ENCODE measurements around the gene SCLT1. TPM values are rescaled to one million over a fixed set of nuclear protein-coding genes. Genes with fewer than 3 reads are reported as not detected.

SCLT1 gene
- total RNA-seq, 2 donors from 2014 or later, result 11.0 to 13.6 TPM

- no peak for ATAC-seq
- intact Hi-C loops (cut with DNase I, micrococcal nuclease), result no loop called here
Observed at GRCh38 chr4:128908735-128909134, 184.6 kb downstream of the SCLT1 start.

GRCh38 chr4:128907981-128908380, 185.4 kb downstream of the SCLT1 start:
- no peak for ATAC-seq
- intact Hi-C loops (cut with DNase I, micrococcal nuclease), result no loop called here
- DNase-seq, result no peak

More at GRCh38 chr4:128908735-128909134, 184.6 kb downstream of the SCLT1 start:
- no peak for DNase-seq

GRCh38 chr4:128906581-128906980, 186.8 kb downstream of the SCLT1 start:
- ATAC-seq (no peak), DNase-seq (no peak)
- intact Hi-C loops (cut with DNase I, micrococcal nuclease), result no loop called here

GRCh38 chr4:128904821-128905220, 188.5 kb downstream of the SCLT1 start:
- no peak for DNase-seq
- intact Hi-C loops (cut with DNase I, micrococcal nuclease), result no loop called here
- ATAC-seq, result no peak

- DNase-seq (no peak), ATAC-seq (no peak)
- intact Hi-C loops (cut with DNase I, micrococcal nuclease), result no loop called here
Observed at GRCh38 chr4:128880662-128881061, 212.7 kb downstream of the SCLT1 start.

GRCh38 chr4:128879971-128880370, 213.4 kb downstream of the SCLT1 start:
- DNase-seq (no peak), ATAC-seq (no peak)
- intact Hi-C loops (cut with DNase I, micrococcal nuclease), result no loop called here

GRCh38 chr4:128879283-128879682, 214.1 kb downstream of the SCLT1 start:
- intact Hi-C loops (cut with DNase I, micrococcal nuclease), result no loop called here
- ATAC-seq (no peak), DNase-seq (no peak)

- ATAC-seq (no peak), DNase-seq (no peak)
- intact Hi-C loops (cut with DNase I, micrococcal nuclease), result no loop called here
Observed at GRCh38 chr4:128877934-128878333, 215.4 kb downstream of the SCLT1 start.

- ATAC-seq (no peak), DNase-seq (no peak)
- intact Hi-C loops (cut with DNase I, micrococcal nuclease), result no loop called here
Observed at GRCh38 chr4:128876200-128876599, 217.1 kb downstream of the SCLT1 start.

GRCh38 chr4:128871948-128872347, 221.4 kb downstream of the SCLT1 start:
- DNase-seq (no peak), ATAC-seq (no peak)
- intact Hi-C loops (cut with DNase I, micrococcal nuclease), result no loop called here

- DNase-seq, result no peak
- intact Hi-C loops (cut with DNase I, micrococcal nuclease), result loop anchor here in 1 of 2 donors (10.0 kb wide), 3 partner anchors 55 to 415 kb away; no protein-coding TSS in a partner anchor
- no peak for ATAC-seq
Observed at GRCh38 chr4:128869776-128870509, 223.4 kb downstream of the SCLT1 start.

GRCh38 chr4:128868758-128869157, 224.6 kb downstream of the SCLT1 start:
- intact Hi-C loops (cut with DNase I, micrococcal nuclease), result loop anchor here in 1 of 2 donors (10.0 kb wide), 3 partner anchors 54 to 414 kb away; no protein-coding TSS in a partner anchor
- ATAC-seq, result peak; percentile 4
- no peak for DNase-seq

- ATAC-seq (no peak), DNase-seq (no peak)
- intact Hi-C loops (cut with DNase I, micrococcal nuclease), result loop anchor here in 1 of 2 donors (10.0 kb wide), 3 partner anchors 52 to 412 kb away; no protein-coding TSS in a partner anchor
Observed at GRCh38 chr4:128866691-128867090, 226.6 kb downstream of the SCLT1 start.

GRCh38 chr4:128866269-128866668, 227.1 kb downstream of the SCLT1 start:
- ATAC-seq (no peak), DNase-seq (no peak)
- intact Hi-C loops (cut with DNase I, micrococcal nuclease), result loop anchor here in 1 of 2 donors (10.0 kb wide), 3 partner anchors 51 to 411 kb away; no protein-coding TSS in a partner anchor

- no peak for ATAC-seq
- DNase-seq, result no peak
- intact Hi-C loops (cut with DNase I, micrococcal nuclease), result loop anchor here in 1 of 2 donors (10.0 kb wide), 3 partner anchors 50 to 410 kb away; no protein-coding TSS in a partner anchor
Observed at GRCh38 chr4:128865132-128865531, 228.2 kb downstream of the SCLT1 start.

- peak; percentile 82 for ATAC-seq
- intact Hi-C loops (cut with DNase I, micrococcal nuclease), result loop anchor here in 1 of 2 donors (5.0 to 10.0 kb wide), 4 partner anchors 49 to 671 kb away; no protein-coding TSS in a partner anchor
Observed at GRCh38 chr4:128863312-128864075, 229.8 kb downstream of the SCLT1 start.

GRCh38 chr4:128862608-128863311, 230.6 kb downstream of the SCLT1 start:
- ATAC-seq (no peak), DNase-seq (no peak)
- intact Hi-C loops (cut with DNase I, micrococcal nuclease), result loop anchor here in 1 of 2 donors (5.0 to 10.0 kb wide), 4 partner anchors 48 to 670 kb away; no protein-coding TSS in a partner anchor

More at GRCh38 chr4:128863312-128864075, 229.8 kb downstream of the SCLT1 start:
- peak; percentile 58 to 73 for DNase-seq

GRCh38 chr4:128861856-128862518, 231.4 kb downstream of the SCLT1 start:
- DNase-seq, result no peak
- intact Hi-C loops (cut with DNase I, micrococcal nuclease), result loop anchor here in 1 of 2 donors (5.0 to 10.0 kb wide), 4 partner anchors 47 to 670 kb away; no protein-coding TSS in a partner anchor
- no peak for ATAC-seq

Measured in left colon (tissue), 2 donors.